GM18858 (cell line): Measurements from ENCODE around the gene TBCK.
A peak's percentile ranks its signal among the peaks of the same experiment; 100 is the strongest.
"Not testable (repeated sequence)": the region's sequence is repeated elsewhere in the genome, so short reads cannot be mapped to it uniquely, and the experiment has no call there.

Experiments
- ATAC-seq: cut with Tn5 transposase; IDR thresholded peaks from one replicate; pipeline ENCODE4 v1.9.1; 2021; ENCODE audit not compliant: unreplicated experiment

Gene TBCK

GRCh38 chr4:106321814-106322213 is 5.8 kb upstream of the TBCK start:
- not testable (repeated sequence) for ATAC-seq

GRCh38 chr4:106321168-106321567 is 5.2 kb upstream of the TBCK start:
- ATAC-seq, result not testable (repeated sequence)

- ATAC-seq, result no peak
Observed at GRCh38 chr4:106320235-106320634, 4.2 kb upstream of the TBCK start.

- ATAC-seq, result no peak
Observed at GRCh38 chr4:106318511-106318910, 2.5 kb upstream of the TBCK start.

GRCh38 chr4:106317815-106318214 is 1.8 kb upstream of the TBCK start:
- no peak for ATAC-seq

- ATAC-seq, result no peak
Observed at GRCh38 chr4:106316773-106317409, 882 bp upstream of the TBCK start.

- peak; percentile 16 for ATAC-seq
Observed at GRCh38 chr4:106315476-106315967, 487 bp downstream of the TBCK start.

- no peak for ATAC-seq
Observed at GRCh38 chr4:106314960-106315359, 1.0 kb downstream of the TBCK start.

- no peak for ATAC-seq
Observed at GRCh38 chr4:106312997-106313522, 2.9 kb downstream of the TBCK start.

- no peak for ATAC-seq
Observed at GRCh38 chr4:106312377-106312776, 3.6 kb downstream of the TBCK start.

- no peak for ATAC-seq
Observed at GRCh38 chr4:106306561-106306960, 9.4 kb downstream of the TBCK start.

- ATAC-seq, result no peak
Observed at GRCh38 chr4:106305435-106306055, 10.5 kb downstream of the TBCK start.

- no peak for ATAC-seq
Observed at GRCh38 chr4:106304632-106305031, 11.4 kb downstream of the TBCK start.

- ATAC-seq, result no peak
Observed at GRCh38 chr4:106303548-106304281, 12.3 kb downstream of the TBCK start.

GRCh38 chr4:106302062-106302438 is 14.0 kb downstream of the TBCK start:
- ATAC-seq, result no peak

- ATAC-seq, result no peak
Observed at GRCh38 chr4:106301393-106302061, 14.5 kb downstream of the TBCK start.

- ATAC-seq, result no peak
Observed at GRCh38 chr4:106299977-106300376, 16.0 kb downstream of the TBCK start.

- ATAC-seq, result no peak
Observed at GRCh38 chr4:106297245-106298035, 18.6 kb downstream of the TBCK start.

GRCh38 chr4:106294062-106294461 is 21.9 kb downstream of the TBCK start:
- ATAC-seq, result no peak

- no peak for ATAC-seq
Observed at GRCh38 chr4:106291678-106292077, 24.3 kb downstream of the TBCK start.
